Measurements from ENCODE around the gene LIPC. TPM values are rescaled to one million over a fixed set of nuclear protein-coding genes. Genes with fewer than 3 reads are reported as not detected.

Gene LIPC
- total and polyA plus RNA-seq, 9 of the 15 experiments (the other 6 are each of a cell fraction or from before 2014, with no cell fraction given): 0.07 to 0.41 (median 0.11) TPM; not detected in 2

DNA sequence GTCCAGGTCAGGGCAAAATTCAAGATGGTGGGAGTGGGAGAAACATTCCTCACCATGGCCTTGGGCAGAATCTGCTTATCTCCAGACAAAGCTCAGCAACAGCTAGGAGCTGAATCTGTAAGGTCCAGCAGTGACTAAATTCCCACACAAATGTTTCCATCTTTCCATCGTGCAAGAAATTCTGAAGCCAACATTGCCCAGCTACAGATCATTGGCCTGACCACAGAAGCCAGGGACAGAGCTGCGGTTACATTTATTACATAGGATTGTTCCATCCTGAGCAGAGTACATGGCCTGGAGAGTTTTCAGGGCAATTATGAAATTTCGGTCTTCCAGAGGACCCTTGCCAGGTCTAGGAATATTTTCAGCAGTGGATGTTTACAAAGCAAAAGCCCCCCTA, 100.3 kb downstream of the LIPC start:
- in situ Hi-C loops (cut with MboI) (no loop called here), intact Hi-C loops (cut with micrococcal nuclease) (no loop called here)
- POLR2A ChIA-PET: interaction anchor here (0.7 to 1.5 kb wide), 2 partner anchors 11 to 23 kb away, joined by 3 to 7 read pairs; no protein-coding TSS in a partner anchor
- no peak overlapping the region for H3K9ac ChIP-seq (ENCODE audit: insufficient read depth in 1 of 2, low read depth in 2 of 2, low read length in 2 of 2)
- no peak for FAIRE-seq
- H3K9me3 ChIP-seq (replicated peaks; ENCODE audit: control insufficient read depth, insufficient read depth, low read depth, low read length): no peaks in the 10 kb centered on the region
- H3K4me1 ChIP-seq (replicated peaks in 1 of 2; ENCODE audit: control insufficient read depth in 2 of 2, insufficient read depth in 2 of 2, low read length in 2 of 2): no peaks in the 10 kb centered on the region
- no peak for DNase-seq (ENCODE audit: extremely low read depth in 1 of 4, low spot score in 3 of 4)
- no peak overlapping the region for H3K4me2 ChIP-seq (ENCODE audit: insufficient read depth, low read length)
- H3K4me3 ChIP-seq: no peak overlapping the region
- no peaks in the 10 kb centered on the region for H4K20me1 ChIP-seq (replicated peaks; ENCODE audit: control insufficient read depth, insufficient read depth, low read length)
- H3K27me3 ChIP-seq (ENCODE audit: control insufficient read depth in 2 of 2, insufficient read depth in 2 of 2, low read length in 2 of 2): no peaks in the 10 kb centered on the region
- no peaks in the 10 kb centered on the region for H3K9me1 ChIP-seq (ENCODE audit: control insufficient read depth, insufficient read depth, low read length)
- no peaks in the 10 kb centered on the region for H3K36me3 ChIP-seq (ENCODE audit: control insufficient read depth, insufficient read depth, low read length)
- CTCF ChIA-PET (ENCODE audit: low intra/inter-chr PET ratio): no interaction called here
- no peak for ATAC-seq
- no TSS peak for BruUV-seq (replicated peaks)
- no peak for TF ChIP-seq POLR2G (IDR thresholded peaks at IDR 0.05; ENCODE audit: low read depth, low read length)
- TF ChIP-seq NCOA1 (IDR thresholded peaks at IDR 0.05; ENCODE audit: low read depth): no peak
- TF ChIP-seq HDAC6 (IDR thresholded peaks at IDR 0.05; ENCODE audit: low read depth, low read length): no peak
- no peak for TF ChIP-seq ARID2 (IDR thresholded peaks at IDR 0.05)
- TF ChIP-seq, protein P1, sequence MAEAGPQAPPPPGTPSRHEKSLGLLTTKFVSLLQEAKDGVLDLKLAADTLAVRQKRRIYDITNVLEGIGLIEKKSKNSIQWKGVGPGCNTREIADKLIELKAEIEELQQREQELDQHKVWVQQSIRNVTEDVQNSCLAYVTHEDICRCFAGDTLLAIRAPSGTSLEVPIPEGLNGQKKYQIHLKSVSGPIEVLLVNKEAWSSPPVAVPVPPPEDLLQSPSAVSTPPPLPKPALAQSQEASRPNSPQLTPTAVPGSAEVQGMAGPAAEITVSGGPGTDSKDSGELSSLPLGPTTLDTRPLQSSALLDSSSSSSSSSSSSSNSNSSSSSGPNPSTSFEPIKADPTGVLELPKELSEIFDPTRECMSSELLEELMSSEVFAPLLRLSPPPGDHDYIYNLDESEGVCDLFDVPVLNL (CRISPR knock-in tag; IDR thresholded peaks at IDR 0.05; ENCODE audit: low read depth): no peak
- no peak for TF ChIP-seq CHD1 (IDR thresholded peaks at IDR 0.05; ENCODE audit: low read length)
- TF ChIP-seq ZNF324 (CRISPR knock-in tag; IDR thresholded peaks at IDR 0.05): no peak
- no peak for TF ChIP-seq NCOA4 (IDR thresholded peaks at IDR 0.05; ENCODE audit: partially characterized antibody)
- TF ChIP-seq TCF7L2 (IDR thresholded peaks at IDR 0.05; ENCODE audit: low read depth, low read length): no peak
- no peak for TF ChIP-seq HDAC2 (IDR thresholded peaks at IDR 0.05)
- TF ChIP-seq PYGO2 (tag; IDR thresholded peaks at IDR 0.05): no peak
- TF ChIP-seq, protein P2, sequence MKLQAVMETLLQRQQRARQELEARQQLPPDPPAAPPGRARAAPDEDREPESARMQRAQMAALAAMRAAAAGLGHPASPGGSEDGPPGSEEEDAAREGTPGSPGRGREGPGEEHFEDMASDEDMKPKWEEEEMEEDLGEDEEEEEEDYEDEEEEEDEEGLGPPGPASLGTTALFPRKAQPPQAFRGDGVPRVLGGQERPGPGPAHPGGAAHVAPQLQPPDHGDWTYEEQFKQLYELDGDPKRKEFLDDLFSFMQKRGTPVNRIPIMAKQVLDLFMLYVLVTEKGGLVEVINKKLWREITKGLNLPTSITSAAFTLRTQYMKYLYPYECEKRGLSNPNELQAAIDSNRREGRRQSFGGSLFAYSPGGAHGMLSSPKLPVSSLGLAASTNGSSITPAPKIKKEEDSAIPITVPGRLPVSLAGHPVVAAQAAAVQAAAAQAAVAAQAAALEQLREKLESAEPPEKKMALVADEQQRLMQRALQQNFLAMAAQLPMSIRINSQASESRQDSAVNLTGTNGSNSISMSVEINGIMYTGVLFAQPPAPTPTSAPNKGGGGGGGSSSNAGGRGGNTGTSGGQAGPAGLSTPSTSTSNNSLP (IDR thresholded peaks at IDR 0.05; ENCODE audit: borderline replicate concordance, low read depth, low read length): no peak
- no peak for TF ChIP-seq ZKSCAN8 (CRISPR knock-in tag; IDR thresholded peaks at IDR 0.05)
- TF ChIP-seq, protein P3, sequence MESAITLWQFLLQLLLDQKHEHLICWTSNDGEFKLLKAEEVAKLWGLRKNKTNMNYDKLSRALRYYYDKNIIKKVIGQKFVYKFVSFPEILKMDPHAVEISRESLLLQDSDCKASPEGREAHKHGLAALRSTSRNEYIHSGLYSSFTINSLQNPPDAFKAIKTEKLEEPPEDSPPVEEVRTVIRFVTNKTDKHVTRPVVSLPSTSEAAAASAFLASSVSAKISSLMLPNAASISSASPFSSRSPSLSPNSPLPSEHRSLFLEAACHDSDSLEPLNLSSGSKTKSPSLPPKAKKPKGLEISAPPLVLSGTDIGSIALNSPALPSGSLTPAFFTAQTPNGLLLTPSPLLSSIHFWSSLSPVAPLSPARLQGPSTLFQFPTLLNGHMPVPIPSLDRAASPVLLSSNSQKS (CRISPR knock-in tag; IDR thresholded peaks at IDR 0.05): no peak
- TF ChIP-seq ZNF764 (CRISPR knock-in tag; IDR thresholded peaks at IDR 0.05; ENCODE audit: low read depth): no peak
- TF ChIP-seq HMG20B (CRISPR knock-in tag; IDR thresholded peaks at IDR 0.05): no peak
- no peak overlapping the region for H2AFZ ChIP-seq (ENCODE audit: low read depth, low read length)
- H3K27ac ChIP-seq (ENCODE audit: extremely low read depth, low read depth, low read length): no peak overlapping the region
- H3K79me2 ChIP-seq (ENCODE audit: control insufficient read depth, insufficient read depth, low read length): no peaks in the 10 kb centered on the region
- WGBS (ENCODE audit: insufficient coverage, low coverage, missing lambda C conversion rate): 36% methylated on average over 3 of the region's 3 CpGs
